Right hindlimb (tissue), 1 donor: ENCODE measurements around the gene SLC26A5.

Experiments
- DNase-seq: peaks from one replicate; pipeline ENCODE4 v3.0.0-alpha.2; 2018

SLC26A5 gene

DNA sequence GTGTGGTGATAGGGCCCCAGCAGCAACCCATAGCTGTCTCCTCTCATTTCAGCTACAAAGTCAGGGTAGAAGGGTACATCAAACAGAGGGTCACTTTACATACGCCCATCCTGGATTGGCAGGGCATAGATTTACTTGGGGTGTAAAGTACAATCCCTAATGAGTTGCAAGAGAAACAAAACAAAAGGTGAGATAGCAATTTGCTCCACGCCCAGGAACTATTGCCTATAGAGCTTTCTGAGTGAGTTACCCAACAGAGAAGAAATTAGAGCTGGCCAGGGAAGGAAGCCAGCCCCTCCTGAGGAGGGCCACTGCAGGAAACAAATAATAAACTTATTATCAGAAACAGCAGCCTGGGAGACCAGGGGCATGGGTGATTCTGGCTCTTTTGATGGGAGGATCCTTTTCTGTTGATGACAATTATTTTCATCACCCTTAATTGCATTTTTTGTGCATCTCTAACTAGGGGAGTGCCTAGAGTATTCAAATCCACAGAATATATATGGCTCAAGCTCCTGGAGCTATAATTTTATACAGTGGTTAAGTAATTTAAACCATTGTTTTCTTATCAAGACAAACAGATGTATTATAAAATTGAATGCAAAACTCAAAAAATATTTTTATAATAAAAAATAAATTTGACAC is 47.4 kb downstream of the SLC26A5 start:
- no peak for DNase-seq

DNA sequence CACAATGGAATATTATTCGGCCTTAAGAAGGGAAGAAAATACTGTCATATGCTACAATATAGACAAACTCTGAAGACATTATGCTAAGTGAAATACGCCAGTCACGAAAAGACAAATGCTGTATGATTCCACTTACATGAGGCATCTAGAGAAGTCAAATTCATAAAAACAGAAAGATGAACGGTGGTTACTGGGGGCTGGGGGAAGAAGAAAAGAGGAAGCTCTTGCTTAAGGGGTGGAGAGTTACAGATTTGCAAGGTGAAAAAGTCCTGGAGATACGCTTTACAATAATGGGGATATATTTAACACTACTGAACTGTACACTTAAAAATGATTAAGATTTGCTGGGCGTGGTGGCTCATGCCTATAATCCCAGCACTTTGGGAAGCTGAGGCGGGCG is 49.5 kb downstream of the SLC26A5 start:
- DNase-seq = no peak

DNA sequence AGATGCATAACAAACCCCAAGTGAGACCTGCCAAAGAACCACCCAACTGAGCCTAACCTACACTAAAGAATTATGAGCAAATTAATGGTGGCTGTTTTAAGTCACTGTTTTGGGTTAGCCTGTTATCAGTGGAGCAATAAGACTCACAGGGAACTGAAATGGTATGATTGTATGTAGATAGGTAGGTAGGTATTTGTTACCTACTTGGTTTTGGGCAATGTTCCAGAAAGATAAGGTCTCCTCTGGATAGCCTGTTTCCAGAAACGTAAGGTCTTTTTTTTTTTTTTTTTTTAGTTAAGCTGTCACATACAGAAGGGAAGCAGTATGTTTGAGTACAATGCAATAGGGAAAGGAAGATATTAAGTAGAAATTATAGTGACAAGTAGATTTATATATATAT is 50.9 kb downstream of the SLC26A5 start:
- no peak for DNase-seq

DNA sequence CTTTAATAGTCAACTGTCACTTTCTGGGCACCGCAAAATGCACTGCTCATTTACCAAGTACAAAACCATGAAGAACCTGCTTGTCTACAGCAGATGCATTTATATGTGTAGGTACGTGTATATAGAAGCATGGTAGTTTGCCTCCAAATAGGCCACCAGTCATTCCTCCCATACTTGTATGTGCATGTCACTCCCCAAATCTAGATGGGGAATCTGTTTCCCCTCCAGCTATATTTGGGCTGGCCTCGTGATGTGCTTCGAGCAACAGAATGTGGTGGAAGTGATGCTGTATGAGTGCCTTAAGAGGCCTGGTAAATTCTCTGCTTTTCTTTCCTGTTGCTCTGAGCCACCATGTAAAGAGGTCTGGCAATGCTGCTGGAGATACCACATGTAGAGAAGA is 51.4 kb downstream of the SLC26A5 start:
- no peak for DNase-seq

DNA sequence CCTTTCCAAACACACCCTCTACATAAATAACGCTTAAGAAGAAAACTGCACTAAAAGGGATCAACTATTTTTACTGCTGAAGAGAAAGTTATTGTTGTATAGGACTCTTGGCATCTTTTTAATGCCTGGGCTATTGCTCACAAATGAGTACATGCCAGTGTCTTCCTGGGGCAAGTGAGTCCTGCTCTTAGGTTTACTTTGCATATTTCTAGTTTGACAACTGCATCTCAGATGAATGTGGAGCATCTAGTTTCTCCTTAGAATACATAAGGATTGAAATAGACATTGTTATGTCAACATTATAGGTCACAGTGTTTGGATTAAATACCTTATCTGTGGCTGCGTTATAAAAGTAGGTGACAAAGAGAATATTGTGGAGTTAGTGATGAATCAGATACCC is 54.0 kb downstream of the SLC26A5 start:
- no peak for DNase-seq

DNA sequence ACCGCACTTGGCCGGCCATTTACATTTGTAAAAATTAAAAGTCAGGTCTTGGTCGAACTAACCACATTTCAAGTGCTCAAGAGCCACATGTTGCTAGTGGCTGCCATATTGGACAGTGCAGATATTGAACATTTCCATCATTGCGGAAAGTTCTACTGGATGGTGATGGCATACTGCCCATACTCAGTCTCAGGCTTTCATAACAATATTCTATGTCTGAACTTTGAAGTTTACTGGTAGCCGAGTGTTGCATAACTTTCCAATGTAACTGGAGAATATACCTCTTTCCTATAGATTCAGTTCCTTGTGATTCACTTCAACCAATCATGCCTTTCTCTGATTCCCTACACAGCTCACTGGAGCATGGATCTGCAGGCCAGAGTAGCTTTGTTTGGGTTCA is 54.9 kb downstream of the SLC26A5 start:
- DNase-seq = no peak

DNA sequence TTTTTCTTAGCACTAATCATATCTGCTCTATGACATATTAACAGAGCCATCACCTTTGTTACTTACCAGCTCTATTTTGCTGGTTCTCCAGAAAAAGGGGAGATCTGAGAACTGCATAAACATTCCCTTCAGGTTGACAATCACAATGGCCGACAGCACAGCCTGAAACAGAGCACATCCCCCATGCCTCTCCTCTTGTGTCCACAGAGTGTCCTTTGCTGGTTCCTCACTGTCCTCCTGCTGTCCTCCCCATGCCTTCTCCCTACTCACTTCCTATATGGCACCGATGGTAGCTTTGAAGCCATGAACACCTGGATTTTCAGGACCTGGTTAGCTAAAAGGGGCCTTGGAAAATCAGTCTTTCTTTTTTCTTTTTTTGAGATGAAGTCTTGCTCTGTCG is 56.7 kb downstream of the SLC26A5 start:
- DNase-seq = no peak

DNA sequence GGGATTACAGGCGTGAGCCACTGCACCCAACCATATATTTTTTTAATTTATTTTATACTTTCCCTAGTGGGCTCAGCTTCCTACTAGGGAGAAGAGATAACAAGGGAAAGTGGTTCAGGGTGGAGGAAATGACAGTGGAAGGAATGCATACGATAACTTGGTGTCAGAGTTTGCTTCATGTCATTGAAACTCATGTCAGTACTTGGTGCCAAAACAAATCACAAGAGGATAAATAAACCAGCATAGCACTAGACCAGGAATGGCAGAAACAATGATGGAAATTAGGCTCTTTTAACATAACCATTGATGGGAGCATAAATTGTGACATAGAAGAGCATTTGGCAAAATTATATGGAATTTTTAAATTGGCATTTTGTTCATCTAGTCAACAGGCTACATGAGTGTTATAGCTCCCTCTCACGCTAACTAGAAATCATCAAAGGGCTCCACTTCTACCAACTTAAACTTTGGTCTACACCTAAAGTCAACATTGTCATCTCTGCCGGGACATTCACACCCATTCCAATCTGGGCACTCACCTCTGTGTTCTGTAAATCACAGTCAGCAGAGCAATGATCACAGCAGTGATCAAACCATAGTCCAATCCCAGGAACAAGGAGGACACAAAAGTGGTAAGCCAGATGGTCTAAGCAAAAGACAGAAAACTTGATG is 57.4 kb downstream of the SLC26A5 start:
- DNase-seq = no peak

DNA sequence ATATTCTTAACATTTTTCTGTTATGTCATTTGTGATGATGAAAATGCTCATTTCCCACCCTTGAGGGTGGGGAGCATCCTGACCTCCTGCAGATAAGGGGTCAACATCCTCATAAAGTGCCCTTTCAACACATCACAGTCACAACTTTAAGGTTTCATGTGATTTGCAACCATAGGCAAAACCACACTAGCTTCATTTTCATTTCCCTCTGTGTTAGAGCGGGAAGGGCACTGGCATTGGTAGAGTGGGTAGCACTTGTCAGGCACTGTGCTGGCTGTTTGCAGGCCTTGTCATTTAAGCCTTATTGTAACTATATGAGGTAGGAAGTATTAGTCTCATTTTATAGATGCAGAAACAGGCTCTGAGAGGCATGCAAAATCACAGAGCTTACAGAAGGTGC is 58.8 kb downstream of the SLC26A5 start:
- no peak for DNase-seq

DNA sequence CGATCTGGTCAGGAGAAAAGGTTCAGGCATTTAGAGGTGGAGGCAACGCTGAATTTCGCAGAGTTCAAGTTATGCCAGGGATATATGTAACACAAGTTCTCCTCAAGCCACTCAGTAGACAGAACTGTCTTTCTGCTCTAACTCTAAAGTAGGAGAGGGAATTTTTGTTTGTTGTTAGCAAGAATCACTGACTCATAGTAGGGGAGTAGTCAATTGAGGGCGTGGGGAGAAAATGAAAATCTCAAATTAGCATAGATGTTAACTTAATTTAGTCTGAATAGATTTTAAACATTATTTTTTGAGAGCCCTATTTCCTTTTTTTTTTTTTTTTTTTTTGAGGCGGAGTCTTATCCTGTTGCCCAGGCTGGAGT is 64.0 kb downstream of the SLC26A5 start:
- DNase-seq = no peak

DNA sequence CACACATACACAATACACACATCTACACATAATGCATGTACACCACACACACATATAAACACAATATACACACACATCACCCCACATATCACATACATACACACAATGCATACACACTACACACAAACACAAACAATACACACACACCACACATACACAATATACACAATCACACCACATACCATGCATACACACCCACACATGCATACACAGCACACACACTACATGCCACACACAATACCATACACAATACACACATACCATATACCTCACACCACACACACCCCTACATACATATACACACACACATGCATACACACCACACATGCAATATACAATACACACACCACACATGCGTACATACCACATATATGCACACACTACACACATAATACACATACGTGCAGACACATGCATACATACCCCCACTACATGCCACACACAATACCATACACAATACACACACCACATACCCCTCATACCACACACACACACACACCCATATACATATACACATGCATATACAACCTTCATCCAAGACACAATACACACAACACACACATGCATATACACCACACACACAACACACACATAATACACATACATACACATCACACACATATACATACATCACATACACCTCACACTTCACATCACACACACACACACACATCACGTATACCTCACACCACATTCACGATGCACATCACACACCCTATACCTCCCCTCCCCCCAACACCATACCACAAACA is 64.6 kb downstream of the SLC26A5 start:
- DNase-seq = no peak

DNA sequence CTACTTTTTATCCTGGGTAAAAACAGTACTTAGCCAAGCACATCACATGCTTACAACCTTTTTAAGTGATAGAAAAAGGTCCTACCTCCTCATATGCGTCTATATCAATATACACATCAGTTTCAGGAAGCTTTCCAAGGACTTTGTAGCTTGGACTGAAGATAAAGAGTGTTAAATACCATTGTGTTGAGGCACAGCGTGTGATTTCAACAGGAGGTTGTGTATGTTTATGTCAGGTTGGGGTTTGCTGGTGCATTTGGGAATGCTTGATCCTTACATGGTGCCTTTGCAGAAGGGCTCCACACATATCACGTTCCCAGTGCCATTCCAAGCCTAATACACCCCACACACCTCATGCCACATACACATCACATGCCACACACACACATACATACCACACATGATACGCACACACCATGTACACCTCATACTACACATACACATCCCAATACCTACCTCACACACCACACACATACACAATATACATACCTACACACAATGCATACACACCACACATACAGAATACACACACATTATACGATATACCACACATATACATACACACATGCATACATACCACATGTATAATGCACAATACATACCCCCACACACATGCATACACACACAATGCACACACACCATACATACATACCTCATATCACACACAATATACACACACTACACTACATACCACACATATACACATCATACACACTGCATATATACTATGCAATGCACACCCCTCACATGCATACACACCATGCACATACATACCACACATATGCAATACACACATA is 65.4 kb downstream of the SLC26A5 start:
- no peak for DNase-seq

DNA sequence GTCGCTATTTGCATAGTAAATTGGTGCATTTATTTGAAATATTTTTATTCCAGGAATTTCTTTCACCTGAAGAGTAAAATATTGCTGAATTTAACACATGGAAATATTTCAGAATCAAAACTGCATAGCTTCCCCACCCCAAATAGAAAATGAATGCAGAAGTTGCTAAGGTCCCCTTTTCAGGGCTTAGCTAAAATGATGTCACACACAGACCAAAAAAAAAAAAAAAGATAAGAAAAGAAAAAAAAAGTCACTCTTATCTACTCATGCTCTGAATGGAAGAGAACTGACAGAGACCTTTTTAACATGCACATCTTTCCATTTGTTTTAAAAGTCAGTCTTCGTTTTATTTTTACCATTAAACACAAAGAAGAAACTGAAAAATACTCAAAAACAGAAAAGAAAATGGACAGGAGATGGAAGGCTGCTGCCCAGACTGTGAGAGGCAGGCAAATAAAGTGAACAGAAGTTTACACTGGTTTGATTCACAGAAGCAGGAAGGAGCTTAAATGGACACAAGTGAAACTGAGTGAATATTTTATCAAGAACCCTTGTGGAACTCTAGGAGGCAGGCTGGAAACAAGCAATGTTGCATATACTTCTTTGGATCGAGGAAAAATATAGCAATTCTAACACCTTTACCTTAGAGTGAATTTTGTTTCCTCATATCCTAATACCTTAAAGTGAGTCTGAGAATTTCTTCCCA is 66.6 kb downstream of the SLC26A5 start:
- DNase-seq = no peak

DNA sequence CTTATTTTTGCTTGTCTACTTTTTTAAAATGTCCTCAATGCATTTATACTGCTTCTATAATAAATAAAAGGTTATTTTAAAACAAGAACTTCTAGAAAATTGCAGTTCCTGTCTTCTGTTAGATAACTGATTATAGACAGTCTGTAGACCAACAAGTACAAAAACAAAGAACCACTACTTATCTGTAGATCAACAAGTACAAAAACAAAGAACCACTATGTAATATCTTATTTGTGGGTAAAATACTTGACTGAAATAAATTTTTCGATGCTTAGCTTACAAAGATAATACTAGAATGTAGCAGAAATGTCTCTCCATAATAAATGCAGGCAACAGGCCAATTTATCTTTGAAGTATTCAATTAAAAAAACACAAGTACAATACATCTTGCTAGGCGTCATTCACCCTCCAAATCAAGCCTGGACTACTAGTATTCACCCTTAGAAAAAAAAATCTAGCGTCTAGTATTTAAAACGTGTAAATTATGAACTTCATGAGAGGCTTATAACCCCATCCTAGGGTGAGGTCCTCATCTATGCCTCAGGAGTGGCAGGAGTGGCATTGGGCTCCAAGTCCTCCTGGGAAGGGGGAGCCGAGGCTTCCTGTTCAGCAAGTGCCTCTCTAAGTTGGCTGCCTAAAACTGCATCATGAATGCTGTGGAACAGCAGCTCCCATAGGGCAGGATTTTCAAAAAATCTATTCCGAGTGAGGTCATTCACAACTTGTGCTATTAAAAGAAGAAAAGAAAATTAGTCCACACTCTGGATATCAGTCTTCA is 72.0 kb downstream of the SLC26A5 start:
- DNase-seq = no peak

DNA sequence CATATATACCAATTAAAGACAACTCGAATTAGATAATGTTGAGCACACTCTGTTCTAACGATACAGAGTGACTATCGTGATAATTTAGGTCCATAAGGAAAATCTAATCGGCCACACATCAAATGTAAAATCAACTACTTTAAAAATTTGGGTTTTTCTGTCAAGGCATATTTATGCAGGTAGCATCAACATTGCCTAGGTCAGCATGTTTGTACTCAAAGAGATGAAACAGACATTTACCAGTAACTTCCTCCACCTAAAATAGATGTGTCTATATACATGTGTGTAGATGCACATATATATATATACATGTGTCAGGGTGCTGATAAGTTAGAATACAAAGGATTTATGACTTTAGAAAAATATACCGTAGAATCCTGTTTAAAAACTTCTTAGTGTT is 76.6 kb downstream of the SLC26A5 start:
- DNase-seq = no peak

DNA sequence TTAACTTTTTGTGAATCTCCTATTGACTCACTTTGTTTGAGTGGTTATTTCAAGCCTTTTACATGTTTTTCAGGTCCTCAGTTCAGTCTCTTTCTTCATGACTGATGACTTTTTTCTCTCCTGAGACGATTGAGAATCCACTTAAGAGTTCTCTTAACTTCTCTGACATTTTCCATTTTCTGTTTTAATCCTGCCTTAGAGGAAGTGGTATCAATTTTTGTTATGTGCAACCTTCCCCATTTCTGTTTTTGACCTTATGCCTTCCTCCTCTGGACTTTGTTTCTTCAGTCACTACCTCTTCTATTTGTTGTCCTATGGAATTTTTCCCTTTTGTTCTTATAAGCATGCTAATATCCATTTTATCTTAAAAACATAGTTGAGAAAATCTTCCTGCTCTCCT is 96.2 kb downstream of the SLC26A5 start:
- DNase-seq = no peak

DNA sequence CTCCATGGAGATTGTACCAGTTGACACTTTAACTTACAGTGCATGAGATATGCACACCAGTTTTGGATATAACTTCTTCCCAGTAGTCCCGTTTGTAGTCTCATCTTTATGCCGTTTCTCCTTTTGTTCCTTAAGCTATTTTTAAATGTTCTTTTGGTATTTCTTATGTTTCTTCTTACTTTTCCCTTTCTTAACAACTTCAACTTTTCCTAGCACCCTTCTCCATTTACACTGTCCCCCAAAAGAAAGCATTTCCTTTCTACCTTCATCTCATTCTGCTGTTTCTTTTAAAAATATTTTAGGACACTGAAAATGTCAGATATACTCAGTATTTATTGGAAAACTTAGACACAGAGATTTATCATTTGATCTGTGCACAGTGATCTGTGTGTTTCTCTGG is 97.0 kb downstream of the SLC26A5 start:
- DNase-seq = no peak

DNA sequence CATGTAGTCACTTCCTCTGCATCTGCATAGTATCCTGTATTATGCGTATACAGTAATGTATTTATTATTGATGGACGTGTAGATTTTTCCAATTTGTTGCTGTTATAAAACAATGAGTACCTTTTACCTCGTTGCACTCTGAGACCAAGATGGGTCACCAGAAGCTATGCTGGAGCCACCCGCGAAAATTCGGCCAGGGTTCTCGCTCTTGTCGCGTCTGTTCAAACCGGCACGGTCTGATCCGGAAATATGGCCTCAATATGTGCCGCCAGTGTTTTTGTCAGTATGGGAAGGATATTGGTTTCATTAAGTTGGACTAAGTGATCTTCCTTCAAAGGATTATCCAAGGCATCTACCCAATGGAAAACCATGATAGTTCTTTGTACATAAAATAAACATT is 97.6 kb downstream of the SLC26A5 start:
- no peak for DNase-seq

DNA sequence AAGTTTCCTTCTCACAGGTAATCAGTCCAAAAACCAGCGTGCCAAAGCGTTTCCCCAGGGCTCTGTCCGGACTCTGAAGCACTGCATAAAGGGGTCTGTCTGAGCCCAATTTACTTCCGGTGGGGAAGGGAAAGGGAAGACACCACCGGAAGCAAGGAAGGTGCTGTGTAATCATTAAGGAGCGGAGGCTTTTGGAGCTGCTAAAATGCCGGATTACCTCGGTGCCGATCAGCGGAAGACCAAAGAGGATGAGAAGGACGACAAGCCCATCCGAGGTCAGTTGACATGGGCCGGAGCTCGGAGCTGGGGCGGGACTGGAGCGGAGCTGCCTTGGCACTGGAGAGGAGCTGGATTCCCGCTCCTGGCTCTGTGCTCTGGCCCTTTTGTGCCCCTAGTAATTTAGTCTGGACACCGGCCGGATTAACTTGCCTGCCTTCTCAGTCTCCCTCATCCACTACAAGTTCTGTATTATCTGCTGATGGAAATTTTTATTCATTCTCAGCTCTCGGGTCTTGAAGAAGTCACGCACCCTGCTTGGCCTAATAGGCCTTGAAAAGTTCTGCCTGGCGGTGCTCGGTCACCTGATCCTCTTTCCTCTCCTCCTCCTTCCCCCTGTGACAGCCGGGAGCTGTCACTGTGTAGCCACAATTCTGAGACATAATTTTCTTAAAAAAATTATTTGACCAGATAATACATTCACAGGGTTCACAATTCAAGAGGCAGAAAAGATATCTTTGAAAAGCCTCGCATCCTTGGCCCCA is 98.3 kb downstream of the SLC26A5 start, which contains the start of gene PSMC2:
Gene PSMC2 (plus strand): TSS at position 137 of the 761 bp plus-strand sequence. CDS start 69 bp downstream, at position 206.
- peak; percentile 93 for DNase-seq

DNA sequence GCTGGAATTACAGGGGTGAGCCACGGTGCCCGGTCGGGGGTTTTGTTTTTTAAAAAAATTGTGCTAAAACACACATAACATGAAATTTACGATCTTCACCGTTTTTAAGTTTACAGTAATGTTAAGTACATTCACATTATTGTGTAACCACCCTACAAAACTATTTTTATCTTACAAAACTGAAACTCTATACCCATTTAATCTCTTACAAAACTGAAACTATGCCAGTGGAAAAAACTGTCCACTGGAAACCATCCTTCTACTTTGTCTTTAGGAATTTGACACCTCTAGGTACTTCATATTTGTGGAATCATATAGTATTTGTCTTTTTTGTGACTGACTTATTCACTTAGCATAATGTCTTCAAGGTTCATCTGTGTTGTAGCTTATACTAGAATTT is 99.6 kb downstream of the SLC26A5 start:
- no peak for DNase-seq
